IPS-15b (cell line): ENCODE measurements around the gene MTMR12.
"Not testable (repeated sequence)": the region's sequence is repeated elsewhere in the genome, so short reads cannot be mapped to it uniquely, and the experiment has no call there.

Source experiments
- H3K27me3 ChIP-seq: one replicate; pipeline ENCODE4 v1.6.1; 2013; ENCODE audit warnings: low read length; ENCODE audit not compliant: control insufficient read depth, insufficient read depth
- H3K36me3 ChIP-seq: one replicate; pipeline ENCODE4 v1.6.1; 2013; ENCODE audit warnings: low read length; ENCODE audit not compliant: control insufficient read depth, insufficient read depth
- H3K4me1 ChIP-seq: one replicate; pipeline ENCODE4 v1.6.1; 2013; ENCODE audit warnings: mild to moderate bottlenecking, low read length; ENCODE audit not compliant: control insufficient read depth, insufficient read depth
- H3K4me3 ChIP-seq: one replicate; pipeline ENCODE4 v1.5.1; 2013; ENCODE audit warnings: low read depth, low read length
- H3K9ac ChIP-seq: one replicate; pipeline ENCODE4 v1.6.1; 2013; ENCODE audit warnings: low read depth, mild to moderate bottlenecking, low read length
- H3K9me3 ChIP-seq: one replicate; pipeline ENCODE4 v1.6.1; 2013; ENCODE audit warnings: mild to moderate bottlenecking, low read length; ENCODE audit not compliant: control insufficient read depth, insufficient read depth

MTMR12 gene

GRCh38 chr5:32290922-32291321 is 21.8 kb downstream of the MTMR12 start:
- Histone ChIP-seq H3K9me3 (no peaks in the 10 kb centered on the region), H3K9ac (no peak overlapping the region), H3K36me3 (no peaks in the 10 kb centered on the region), H3K27me3 (no peaks in the 10 kb centered on the region), H3K4me1 (peaks cover 8% of the 10 kb centered on the region), H3K4me3 (no peak overlapping the region)

DNA sequence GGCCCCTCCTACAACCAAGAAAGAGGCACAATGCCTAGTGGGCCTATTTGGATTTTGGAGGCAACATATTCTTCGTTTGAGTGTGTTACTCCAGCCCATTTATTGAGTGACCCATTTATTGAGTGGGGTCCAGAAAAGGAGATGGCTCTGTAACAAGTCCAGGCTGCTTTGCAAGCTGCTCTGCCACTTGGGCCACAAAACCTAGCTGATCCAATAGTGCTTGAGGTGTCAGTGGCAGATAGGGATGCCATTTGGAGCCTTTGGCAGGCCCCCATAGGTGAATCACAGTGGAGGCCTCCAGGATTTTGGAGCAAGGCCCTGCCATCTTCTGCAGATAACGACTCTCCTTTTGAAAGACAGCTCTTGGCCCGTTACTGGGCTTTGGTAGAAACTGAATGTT is 22.2 kb downstream of the MTMR12 start:
- not testable (repeated sequence) for H3K4me3 ChIP-seq, H3K9me3 ChIP-seq, H3K9ac ChIP-seq, H3K36me3 ChIP-seq, H3K27me3 ChIP-seq
- peaks cover 11% of the 10 kb centered on the region for H3K4me1 ChIP-seq

- H3K36me3 ChIP-seq, H3K9me3 ChIP-seq, H3K9ac ChIP-seq, H3K27me3 ChIP-seq, H3K4me3 ChIP-seq: not testable (repeated sequence)
- peaks cover 12% of the 10 kb centered on the region for H3K4me1 ChIP-seq
Measured at GRCh38 chr5:32289986-32290385, 22.8 kb downstream of the MTMR12 start.

DNA sequence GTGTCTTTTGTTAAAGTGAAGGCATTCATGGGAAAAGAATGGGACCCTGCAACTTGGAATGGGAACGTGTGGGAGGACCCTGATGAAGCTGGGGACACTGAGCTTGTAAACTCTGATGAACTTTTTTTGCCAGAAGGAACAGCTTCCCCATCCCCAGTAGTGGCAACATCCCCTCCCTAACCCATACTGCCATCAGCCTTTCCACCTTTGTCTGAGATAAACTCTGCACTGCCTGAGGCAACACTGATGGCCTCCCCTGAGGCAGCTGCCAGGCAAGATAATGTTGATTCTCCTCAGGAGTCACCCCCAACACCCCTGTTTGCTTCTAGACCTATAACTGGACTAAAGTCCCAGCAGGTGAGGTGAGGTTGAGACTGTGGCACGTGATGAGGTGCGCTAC is 24.6 kb downstream of the MTMR12 start:
- H3K4me1 ChIP-seq, result peaks cover 23% of the 10 kb centered on the region
- not testable (repeated sequence) for H3K9ac ChIP-seq

DNA sequence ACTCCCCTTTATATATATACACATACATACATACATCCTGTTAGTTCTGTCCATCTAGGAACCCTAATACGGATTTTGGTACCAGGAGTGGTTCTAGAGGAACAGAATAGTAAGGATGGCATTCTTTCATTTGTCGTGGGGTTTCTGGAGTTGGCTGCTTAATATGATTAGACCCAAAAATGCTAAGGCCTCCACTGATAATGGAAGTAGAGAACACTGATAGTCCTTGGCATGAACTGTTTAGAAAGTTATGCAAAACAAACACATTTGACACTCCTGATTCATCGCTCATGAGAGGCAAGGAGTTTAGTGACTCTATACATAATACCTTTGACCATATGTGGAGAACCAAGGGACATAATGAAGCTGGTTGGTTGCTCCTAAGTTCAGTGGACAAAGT is 25.2 kb downstream of the MTMR12 start:
- H3K9ac ChIP-seq, H3K27me3 ChIP-seq, H3K36me3 ChIP-seq, H3K4me3 ChIP-seq, H3K9me3 ChIP-seq: not testable (repeated sequence)
- peaks cover 28% of the 10 kb centered on the region for H3K4me1 ChIP-seq

More for the DNA sequence above, 24.6 kb downstream of the MTMR12 start:
- H3K27me3 ChIP-seq, H3K4me3 ChIP-seq, H3K9me3 ChIP-seq, H3K36me3 ChIP-seq: not testable (repeated sequence)

GRCh38 chr5:32285510-32286138 is 27.1 kb downstream of the MTMR12 start:
- no peak overlapping the region for H3K4me3 ChIP-seq
- peaks cover 3% of the 10 kb centered on the region for H3K36me3 ChIP-seq
- no peak overlapping the region for H3K9ac ChIP-seq
- H3K4me1 ChIP-seq, result peaks cover 28% of the 10 kb centered on the region
- H3K27me3 ChIP-seq, result no peaks in the 10 kb centered on the region
- no peaks in the 10 kb centered on the region for H3K9me3 ChIP-seq

GRCh38 chr5:32283539-32284377 is 29.0 kb downstream of the MTMR12 start:
- Histone ChIP-seq H3K4me1 (peaks cover 28% of the 10 kb centered on the region), H3K9ac (no peak overlapping the region), H3K9me3 (no peaks in the 10 kb centered on the region), H3K27me3 (no peaks in the 10 kb centered on the region), H3K4me3 (no peak overlapping the region), H3K36me3 (peaks cover 3% of the 10 kb centered on the region)

DNA sequence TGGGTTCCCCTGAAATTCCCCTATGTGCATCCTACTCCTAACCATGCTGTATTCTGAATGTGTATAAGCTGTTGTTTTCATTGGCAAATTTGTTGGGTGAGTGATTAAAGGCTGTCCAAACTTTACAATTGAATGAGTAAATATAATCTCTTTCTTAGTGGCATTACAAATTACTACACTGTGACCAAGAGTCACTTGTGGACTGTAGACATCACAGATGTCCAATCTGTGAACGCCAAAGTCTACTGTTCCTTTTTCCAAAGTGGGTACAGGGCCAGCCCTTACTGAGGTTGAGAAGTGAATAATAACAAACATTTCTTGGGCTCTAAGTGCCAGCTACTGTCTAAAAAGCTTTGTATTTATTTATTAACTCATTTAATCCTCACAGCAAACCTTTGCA is 29.7 kb downstream of the MTMR12 start:
- no peak overlapping the region for H3K4me3 ChIP-seq
- H3K36me3 ChIP-seq, result peaks cover 3% of the 10 kb centered on the region
- H3K9me3 ChIP-seq, result no peaks in the 10 kb centered on the region
- peaks cover 25% of the 10 kb centered on the region for H3K4me1 ChIP-seq
- H3K27me3 ChIP-seq, result no peaks in the 10 kb centered on the region
- H3K9ac ChIP-seq, result no peak overlapping the region

GRCh38 chr5:32282633-32283032 is 30.1 kb downstream of the MTMR12 start:
- Histone ChIP-seq H3K36me3 (peaks cover 3% of the 10 kb centered on the region), H3K27me3 (no peaks in the 10 kb centered on the region), H3K9ac (no peak overlapping the region), H3K4me3 (no peak overlapping the region), H3K9me3 (no peaks in the 10 kb centered on the region), H3K4me1 (peaks cover 22% of the 10 kb centered on the region)

- not testable (repeated sequence) for H3K27me3 ChIP-seq, H3K36me3 ChIP-seq, H3K9me3 ChIP-seq, H3K9ac ChIP-seq, H3K4me3 ChIP-seq
- peaks cover 22% of the 10 kb centered on the region for H3K4me1 ChIP-seq
Measured at GRCh38 chr5:32281378-32282133, 31.2 kb downstream of the MTMR12 start.

- H3K9me3 ChIP-seq, result no peaks in the 10 kb centered on the region
- no peak overlapping the region for H3K4me3 ChIP-seq
- H3K4me1 ChIP-seq, result peaks cover 29% of the 10 kb centered on the region
- no peak overlapping the region for H3K9ac ChIP-seq
- peaks cover 3% of the 10 kb centered on the region for H3K36me3 ChIP-seq
- H3K27me3 ChIP-seq, result no peaks in the 10 kb centered on the region
Measured at GRCh38 chr5:32280656-32281081, 32.1 kb downstream of the MTMR12 start.
